ENCODE measurements around the gene B4GALNT3. TPM values are rescaled to one million over a fixed set of nuclear protein-coding genes. Genes with fewer than 3 reads are reported as not detected.

B4GALNT3 gene
- total and polyA plus RNA-seq, 2 donors (not counting 1 experiment from before 2014, with no cell fraction given) = not detected

DNA sequence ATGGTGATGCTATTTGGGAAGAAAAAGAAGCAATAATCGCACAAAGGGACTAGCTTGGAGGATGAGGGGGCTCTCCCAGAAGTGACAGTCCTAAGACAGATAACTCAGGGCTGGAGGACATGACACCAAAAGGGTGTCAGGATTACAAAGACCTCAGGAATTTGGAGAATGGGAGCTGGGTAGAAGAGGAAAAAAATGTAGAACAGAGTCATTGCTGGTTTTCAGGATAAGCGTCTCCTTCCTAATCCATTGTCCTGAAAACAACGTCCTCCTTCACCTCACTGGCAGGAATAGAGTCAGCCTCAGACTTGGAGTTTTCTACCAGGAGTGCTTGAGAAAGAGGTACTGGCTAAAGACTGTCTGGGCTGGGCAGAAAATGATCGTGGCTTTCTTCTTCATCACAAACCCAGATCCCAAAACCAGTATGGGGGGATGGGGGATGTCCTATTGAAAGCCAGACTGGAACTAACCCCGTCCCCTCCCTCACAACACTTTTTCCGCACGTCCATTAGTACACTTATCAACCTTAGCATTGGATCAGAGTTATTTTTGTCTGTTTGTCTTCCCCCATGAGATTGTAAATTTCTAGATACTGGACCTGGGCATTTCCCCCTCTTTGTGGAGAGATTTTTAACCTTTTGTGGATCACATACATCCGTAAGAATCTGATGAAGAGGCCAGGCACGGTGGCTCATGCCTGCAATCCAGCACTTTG lies 14.3 kb downstream of the B4GALNT3 start:
- Histone ChIP-seq H3K9me3 (ENCODE audit: control insufficient read depth, insufficient read depth, low read depth, low read length) (no peaks in the 10 kb centered on the region), H3K79me2 (ENCODE audit: control insufficient read depth, insufficient read depth, low read length) (no peaks in the 10 kb centered on the region), H3K4me3 (replicated peaks in 1 of 4; ENCODE audit: control extremely low read depth in 1 of 4, insufficient read depth in 1 of 4, low read depth in 3 of 4, low read length in 4 of 4) (no peak overlapping the region), H4K20me1 (ENCODE audit: control insufficient read depth, extremely low read depth, insufficient read depth, low read length) (no peaks in the 10 kb centered on the region), H3K36me3 (ENCODE audit: control insufficient read depth, insufficient read depth, low read length) (no peaks in the 10 kb centered on the region), H3K9ac (ENCODE audit: insufficient read depth, low read length) (no peak overlapping the region), H3K4me2 (ENCODE audit: extremely low read depth, insufficient read depth, low read length) (no peak overlapping the region), H3K27me3 (ENCODE audit: control insufficient read depth, insufficient read depth, low read length) (peaks cover 7% of the 10 kb centered on the region), H3K27ac (ENCODE audit: insufficient read depth, low read length) (no peak overlapping the region), H2AFZ (ENCODE audit: low read length) (no peak overlapping the region), H3K4me1 (ENCODE audit: control insufficient read depth, extremely low read depth, insufficient read depth, low read length) (no peaks in the 10 kb centered on the region)
- DNase-seq (ENCODE audit: low read depth in 2 of 2) = peak in 1 of 2 donors; percentile 51
- no peak for TF ChIP-seq EZH2 (IDR thresholded peaks at IDR 0.05; ENCODE audit: low read length, missing control alignments)
- TF ChIP-seq, protein P1, sequence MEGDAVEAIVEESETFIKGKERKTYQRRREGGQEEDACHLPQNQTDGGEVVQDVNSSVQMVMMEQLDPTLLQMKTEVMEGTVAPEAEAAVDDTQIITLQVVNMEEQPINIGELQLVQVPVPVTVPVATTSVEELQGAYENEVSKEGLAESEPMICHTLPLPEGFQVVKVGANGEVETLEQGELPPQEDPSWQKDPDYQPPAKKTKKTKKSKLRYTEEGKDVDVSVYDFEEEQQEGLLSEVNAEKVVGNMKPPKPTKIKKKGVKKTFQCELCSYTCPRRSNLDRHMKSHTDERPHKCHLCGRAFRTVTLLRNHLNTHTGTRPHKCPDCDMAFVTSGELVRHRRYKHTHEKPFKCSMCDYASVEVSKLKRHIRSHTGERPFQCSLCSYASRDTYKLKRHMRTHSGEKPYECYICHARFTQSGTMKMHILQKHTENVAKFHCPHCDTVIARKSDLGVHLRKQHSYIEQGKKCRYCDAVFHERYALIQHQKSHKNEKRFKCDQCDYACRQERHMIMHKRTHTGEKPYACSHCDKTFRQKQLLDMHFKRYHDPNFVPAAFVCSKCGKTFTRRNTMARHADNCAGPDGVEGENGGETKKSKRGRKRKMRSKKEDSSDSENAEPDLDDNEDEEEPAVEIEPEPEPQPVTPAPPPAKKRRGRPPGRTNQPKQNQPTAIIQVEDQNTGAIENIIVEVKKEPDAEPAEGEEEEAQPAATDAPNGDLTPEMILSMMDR (conservative IDR thresholded peaks at IDR 0.05 in 1 of 2, IDR thresholded peaks at IDR 0.05 in 1 of 2; ENCODE audit: low read depth in 1 of 2, low read length in 2 of 2) = no peak

DNA sequence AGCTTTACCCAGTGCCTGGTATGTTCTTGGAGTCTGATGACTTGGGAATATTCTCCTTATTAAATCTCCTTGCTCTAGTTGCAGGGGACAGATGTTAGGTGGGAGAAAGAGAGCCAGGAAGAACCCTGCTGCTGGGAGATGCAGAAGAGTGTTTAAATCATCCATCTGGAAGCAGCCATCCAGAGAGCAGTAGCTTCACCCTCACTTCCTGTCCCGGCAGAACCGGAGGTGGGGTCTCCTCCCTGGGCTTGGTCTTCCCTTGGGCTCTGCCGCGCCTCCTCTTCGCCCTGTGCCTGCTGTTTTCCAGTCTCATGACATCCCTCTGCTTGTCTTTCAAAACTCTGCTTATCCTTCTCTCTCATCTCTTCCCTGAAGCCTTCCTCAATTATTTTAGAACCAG lies 15.5 kb downstream of the B4GALNT3 start:
- no peaks in the 10 kb centered on the region for H4K20me1 ChIP-seq (ENCODE audit: control insufficient read depth, extremely low read depth, insufficient read depth, low read length)
- no peak for DNase-seq (ENCODE audit: low read depth in 2 of 2)
- H3K4me2 ChIP-seq (ENCODE audit: extremely low read depth, insufficient read depth, low read length) = no peak overlapping the region
- H3K9me3 ChIP-seq (ENCODE audit: control insufficient read depth, insufficient read depth, low read depth, low read length) = no peaks in the 10 kb centered on the region
- H3K79me2 ChIP-seq (ENCODE audit: control insufficient read depth, insufficient read depth, low read length) = no peaks in the 10 kb centered on the region
- H3K27me3 ChIP-seq (ENCODE audit: control insufficient read depth, insufficient read depth, low read length) = peaks cover 5% of the 10 kb centered on the region
- H3K27ac ChIP-seq (ENCODE audit: insufficient read depth, low read length) = no peak overlapping the region
- no peak overlapping the region for H3K4me3 ChIP-seq (replicated peaks in 1 of 4; ENCODE audit: control extremely low read depth in 1 of 4, insufficient read depth in 1 of 4, low read depth in 3 of 4, low read length in 4 of 4)
- H3K9ac ChIP-seq (ENCODE audit: insufficient read depth, low read length) = no peak overlapping the region
- H3K4me1 ChIP-seq (ENCODE audit: control insufficient read depth, extremely low read depth, insufficient read depth, low read length) = no peaks in the 10 kb centered on the region
- TF ChIP-seq, protein P1 (conservative IDR thresholded peaks at IDR 0.05 in 1 of 2, IDR thresholded peaks at IDR 0.05 in 1 of 2; ENCODE audit: low read depth in 1 of 2, low read length in 2 of 2) = no peak
- TF ChIP-seq EZH2 (IDR thresholded peaks at IDR 0.05; ENCODE audit: low read length, missing control alignments) = no peak
- no peak overlapping the region for H2AFZ ChIP-seq (ENCODE audit: low read length)
- H3K36me3 ChIP-seq (ENCODE audit: control insufficient read depth, insufficient read depth, low read length) = no peaks in the 10 kb centered on the region

DNA sequence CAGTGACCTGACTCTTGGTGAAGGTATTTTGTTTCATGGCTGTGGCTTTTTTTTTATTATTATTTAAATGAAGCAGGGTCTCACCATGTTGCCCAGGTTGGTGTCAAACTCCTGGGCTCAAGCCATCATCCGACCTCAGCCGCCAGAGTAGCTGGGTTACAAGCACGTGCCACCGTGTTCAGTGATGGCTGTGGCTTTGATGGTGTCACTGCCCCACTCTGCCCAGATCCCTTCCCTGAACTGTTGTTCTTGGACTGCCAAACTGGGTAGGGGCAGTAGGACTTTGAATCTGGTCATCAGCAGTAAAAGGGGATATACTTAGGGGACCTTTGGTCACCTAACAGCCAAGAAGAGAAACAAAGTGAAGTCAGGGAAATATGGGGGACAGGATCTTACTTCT lies 19.4 kb downstream of the B4GALNT3 start:
- H2AFZ ChIP-seq (ENCODE audit: low read length) = no peak overlapping the region
- no peaks in the 10 kb centered on the region for H3K9me3 ChIP-seq (ENCODE audit: control insufficient read depth, insufficient read depth, low read depth, low read length)
- no peak for DNase-seq (ENCODE audit: low read depth in 2 of 2)
- H3K27ac ChIP-seq (ENCODE audit: insufficient read depth, low read length) = no peak overlapping the region
- no peak overlapping the region for H3K4me2 ChIP-seq (ENCODE audit: extremely low read depth, insufficient read depth, low read length)
- no peaks in the 10 kb centered on the region for H3K36me3 ChIP-seq (ENCODE audit: control insufficient read depth, insufficient read depth, low read length)
- no peak for TF ChIP-seq EZH2 (IDR thresholded peaks at IDR 0.05; ENCODE audit: low read length, missing control alignments)
- TF ChIP-seq, protein P1 (conservative IDR thresholded peaks at IDR 0.05 in 1 of 2, IDR thresholded peaks at IDR 0.05 in 1 of 2; ENCODE audit: low read depth in 1 of 2, low read length in 2 of 2) = no peak
- no peak overlapping the region for H3K4me3 ChIP-seq (replicated peaks in 1 of 4; ENCODE audit: control extremely low read depth in 1 of 4, insufficient read depth in 1 of 4, low read depth in 3 of 4, low read length in 4 of 4)
- H3K27me3 ChIP-seq (ENCODE audit: control insufficient read depth, insufficient read depth, low read length) = peaks cover 13% of the 10 kb centered on the region
- H3K9ac ChIP-seq (ENCODE audit: insufficient read depth, low read length) = no peak overlapping the region
- no peaks in the 10 kb centered on the region for H3K79me2 ChIP-seq (ENCODE audit: control insufficient read depth, insufficient read depth, low read length)
- no peaks in the 10 kb centered on the region for H4K20me1 ChIP-seq (ENCODE audit: control insufficient read depth, extremely low read depth, insufficient read depth, low read length)
- H3K4me1 ChIP-seq (ENCODE audit: control insufficient read depth, extremely low read depth, insufficient read depth, low read length) = no peaks in the 10 kb centered on the region

Data from fibroblast of lung (primary cell).